SK-N-SH (cell line): ENCODE measurements around the gene ACTG2. TPM values are rescaled to one million over a fixed set of nuclear protein-coding genes. Genes with fewer than 3 reads are reported as not detected.
"Not testable (repeated sequence)": the region's sequence is repeated elsewhere in the genome, so short reads cannot be mapped to it uniquely, and the experiment has no call there.

Experiments used
- CTCF ChIA-PET: fragments of 300-600, 350-600 bp; formaldehyde crosslinking; extraction: SDS; loops from one replicate; lab custom pipeline; 2021; lab: Yijun Ruan, JAX
- POLR2A ChIA-PET: fragments of 350-600 bp; sonication (Branson Sonifier 250); formaldehyde crosslinking; extraction: SDS; loops from one replicate; lab custom pipeline; 2020; ENCODE audit warnings: antibody characterized with exemption, inconsistent platforms; lab: Yijun Ruan, JAX
- DNase-seq: peaks from one replicate; pipeline ENCODE4 v3.0.0; 2012
- H2AFZ ChIP-seq: fragments of 200-600 bp; sonication (generic); 2 replicates; pipeline ENCODE4 v1.8.1; 2016; ENCODE audit warnings: antibody characterized with exemption, mild to moderate bottlenecking, low read depth
- H3F3A ChIP-seq: fragments of 200-600 bp; sonication (generic); replicated peaks from 2 replicates; pipeline ENCODE3; 2016; ENCODE audit warnings: antibody characterized with exemption, mild to moderate bottlenecking; ENCODE audit not compliant: insufficient read depth
- H3K27ac ChIP-seq, 2 experiments: fragments of 200-500 bp in 1 of 2; fragments of 200-600 bp in 1 of 2; sonication (Bioruptor generic) in 1 of 2; sonication (generic), shearing (Covaris generic) in 1 of 2; 2 replicates each; pipeline versions ENCODE4 v1.5.1 to v1.6.1; 2014 to 2016; ENCODE audit warnings: low read depth in 2 of 2, inconsistent platforms in 1 of 2, low read length in 1 of 2, mild to moderate bottlenecking in 1 of 2, mixed read lengths in 1 of 2
- H3K27me3 ChIP-seq: fragments of 200-600 bp; sonication (generic), shearing (Covaris generic); 2 replicates; pipeline ENCODE4 v1.6.1; 2016; ENCODE audit warnings: mixed run types; ENCODE audit not compliant: insufficient read depth
- H3K36me3 ChIP-seq, 2 experiments: fragments of 200-500 bp in 1 of 2; fragments of 200-600 bp in 1 of 2; sonication (Bioruptor generic) in 1 of 2; sonication (generic) in 1 of 2; replicated peaks in 1 of 2; 2 replicates each; pipeline versions ENCODE3 to v1.5.1; 2014 to 2016; ENCODE audit warnings: low read length in 1 of 2, mild to moderate bottlenecking in 1 of 2; ENCODE audit not compliant: insufficient read depth in 2 of 2, control insufficient read depth in 1 of 2
- H3K4me1 ChIP-seq, 2 experiments: fragments of 200-500 bp in 1 of 2; fragments of 200-600 bp in 1 of 2; sonication (Bioruptor generic) in 1 of 2; sonication (generic), shearing (Covaris generic) in 1 of 2; 2 replicates each; pipeline versions ENCODE4 v1.5.1 to v1.6.1; 2014 to 2016; ENCODE audit warnings: low read depth in 1 of 2, low read length in 1 of 2, mixed run types in 1 of 2; ENCODE audit not compliant: insufficient read depth in 2 of 2, control insufficient read depth in 1 of 2
- H3K4me2 ChIP-seq: fragments of 200-600 bp; sonication (generic), shearing (Covaris generic); 2 replicates; pipeline ENCODE4 v1.6.1; 2017; ENCODE audit warnings: mixed run types
- H3K4me3 ChIP-seq, 2 experiments: fragments of 200-500 bp in 1 of 2; fragments of 200-600 bp in 1 of 2; sonication (Bioruptor generic) in 1 of 2; sonication (generic), shearing (Covaris generic) in 1 of 2; 2 replicates each; pipeline versions ENCODE4 v1.5.1 to v1.8.1; 2014 to 2016; ENCODE audit warnings: low read depth in 2 of 2, inconsistent platforms in 1 of 2, low read length in 1 of 2, mild to moderate bottlenecking in 1 of 2, mixed read lengths in 1 of 2, moderate library complexity in 1 of 2
- H3K79me2 ChIP-seq: fragments of 200-600 bp; sonication (generic); 2 replicates; pipeline ENCODE4 v1.8.1; 2017; ENCODE audit warnings: mild to moderate bottlenecking; ENCODE audit not compliant: insufficient read depth
- H3K9ac ChIP-seq: fragments of 200-600 bp; sonication (generic); 2 replicates; pipeline ENCODE4 v1.6.1; 2017; ENCODE audit warnings: mixed run types
- H3K9me2 ChIP-seq: fragments of 200-600 bp; sonication (generic); 2 replicates; pipeline ENCODE4 v1.6.1; 2017; ENCODE audit warnings: mixed run types
- H3K9me3 ChIP-seq: fragments of 200-600 bp; sonication (generic); 2 replicates; pipeline ENCODE4 v1.6.1; 2017; ENCODE audit warnings: mixed run types, mild to moderate bottlenecking, moderate library complexity
- H4K20me1 ChIP-seq: fragments of 200-600 bp; sonication (generic); 2 replicates; pipeline ENCODE4 v1.6.1; 2017; ENCODE audit warnings: mild to moderate bottlenecking, mixed run types; ENCODE audit not compliant: insufficient read depth
- CHD2 ChIP-seq: fragments of 150-350 bp; IDR thresholded peaks from 2 replicates; pipeline ENCODE4 v1.6.1; 2018; ENCODE audit warnings: low read length; ENCODE audit not compliant: partially characterized antibody
- FOSL2 ChIP-seq: IDR thresholded peaks from 2 replicates; pipeline ENCODE4 v1.4.0; 2012; ENCODE audit warnings: low read depth, mild to moderate bottlenecking, moderate library complexity, borderline replicate concordance
- FOXJ3 ChIP-seq: sonication (generic); formaldehyde crosslinking; IDR thresholded peaks from 2 replicates; pipeline ENCODE4 v1.5.1; 2020; ENCODE audit warnings: mild to moderate bottlenecking, missing genetic modification reagents
- GABPA ChIP-seq: IDR thresholded peaks from 2 replicates; pipeline ENCODE4 v1.4.0; 2012; ENCODE audit warnings: low read depth, mild to moderate bottlenecking
- GATA2 ChIP-seq: sonication (generic); formaldehyde crosslinking; IDR thresholded peaks from 2 replicates; pipeline ENCODE4 v1.5.0; 2020; ENCODE audit warnings: mild to moderate bottlenecking, missing genetic modification reagents
- MEF2A ChIP-seq: IDR thresholded peaks from 2 replicates; pipeline ENCODE4 v1.4.0; 2012; ENCODE audit warnings: low read depth, borderline replicate concordance
- PBX3 ChIP-seq: IDR thresholded peaks from 2 replicates; pipeline ENCODE4; 2012
- POLR2AphosphoS5 ChIP-seq: IDR thresholded peaks from 2 replicates; pipeline ENCODE4 v1.6.1; 2012; ENCODE audit warnings: low read depth, low read length
- RAD21 ChIP-seq: IDR thresholded peaks from 2 replicates; pipeline ENCODE4 v1.6.1; 2012; ENCODE audit warnings: mild to moderate bottlenecking, low read length
- RFX5 ChIP-seq: IDR thresholded peaks from 2 replicates; pipeline ENCODE4 v1.6.1; 2012; ENCODE audit warnings: mild to moderate bottlenecking, improper control_type of control experiment, low read length
- TAF1 ChIP-seq: IDR thresholded peaks from 2 replicates; pipeline ENCODE4 v1.6.1; 2012; ENCODE audit warnings: low read depth, mild to moderate bottlenecking, low read length, moderate library complexity, borderline replicate concordance
- WGBS: methylation state at CpG from one replicate; pipeline ENCODE4 v1.1.6; 2017; ENCODE audit warnings: low lambda C conversion rate; 5-methylcytosine and 5-hydroxymethylcytosine counted together
- polyA plus RNA-seq, 3 experiments: library from polyadenylated mRNA; depleted of rRNA; stranded (reverse); fragments of >200 nt; gene quantifications; 2 replicates each; pipeline ENCODE4 v1.2.3, GENCODE V29; 2012

Gene ACTG2
- polyA plus RNA-seq, 1 of the 3 experiments (the other 2 are of a cell fraction), result 0.25 TPM

GRCh38 chr2:73940066-73940465 lies 47.3 kb downstream of the ACTG2 start:
- peaks cover 47% of the 10 kb centered on the region for H3F3A ChIP-seq
- H3K4me2 ChIP-seq, H3K27me3 ChIP-seq, H3K9me2 ChIP-seq, POLR2A ChIA-PET, H3K27ac ChIP-seq, H2AFZ ChIP-seq, H3K9me3 ChIP-seq, DNase-seq, CTCF ChIA-PET, H3K4me3 ChIP-seq, H3K9ac ChIP-seq: not testable (repeated sequence)
- peaks cover 87% of the 10 kb centered on the region for H3K79me2 ChIP-seq
- H3K36me3 ChIP-seq, result peaks cover 43 to 49% of the 10 kb centered on the region in 2 experiments
- peaks cover 25 to 34% of the 10 kb centered on the region in 2 experiments for H3K4me1 ChIP-seq
- H4K20me1 ChIP-seq, result peaks cover 100% of the 10 kb centered on the region
- WGBS, result no CpG with 5 or more reads among the region's 1 CpG

- H3K9me3 ChIP-seq, result no peaks in the 10 kb centered on the region
- H3K36me3 ChIP-seq, result peaks cover 42 to 72% of the 10 kb centered on the region in 2 experiments
- H3K4me3 ChIP-seq, result no peak overlapping the region
- H3K9ac ChIP-seq, result no peak overlapping the region
- no peak overlapping the region for H3K4me2 ChIP-seq
- H3K9me2 ChIP-seq, result no peaks in the 10 kb centered on the region
- ChIA-PET CTCF (no interaction called here), POLR2A (no interaction called here)
- 93% methylated on average over 2 of the region's 2 CpGs for WGBS
- peaks cover 18 to 25% of the 10 kb centered on the region in 2 experiments for H3K4me1 ChIP-seq
- H3K27me3 ChIP-seq, result no peaks in the 10 kb centered on the region
- no peak overlapping the region for H3K27ac ChIP-seq
- DNase-seq, result no peak
- peaks cover 100% of the 10 kb centered on the region for H4K20me1 ChIP-seq
- TF ChIP-seq FOXJ3 (CRISPR knock-in tag) (no peak), PBX3 (no peak)
- TF ChIP-seq, all 33 proteins: peak for 0
- peaks cover 34% of the 10 kb centered on the region for H3F3A ChIP-seq
- no peak overlapping the region for H2AFZ ChIP-seq
- H3K79me2 ChIP-seq, result peaks cover 79% of the 10 kb centered on the region
These were observed 49.9 kb downstream of the ACTG2 start for GRCh38 chr2:73942664-73943063.

- no peak overlapping the region for H3K4me2 ChIP-seq
- TF ChIP-seq POLR2AphosphoS5 (no peak), TAF1 (no peak), FOSL2 (no peak), RFX5 (no peak), CHD2 (no peak), GABPA (no peak), GATA2 (CRISPR knock-in tag) (no peak), RAD21 (no peak), MEF2A (no peak)
- TF ChIP-seq, all 33 proteins: peak for 0
- ChIA-PET CTCF (no interaction called here), POLR2A (interaction anchor here (0.6 kb wide), 1 partner anchor 282 kb away, joined by 4 read pairs; no protein-coding TSS in a partner anchor)
- WGBS, result 92% methylated on average over 4 of the region's 4 CpGs
- Histone ChIP-seq H3K4me3 (no peak overlapping the region), H3K9ac (no peak overlapping the region), H2AFZ (no peak overlapping the region), H3K9me2 (no peaks in the 10 kb centered on the region), H4K20me1 (peaks cover 80% of the 10 kb centered on the region), H3K36me3 (peaks cover 59 to 87% of the 10 kb centered on the region in 2 experiments), H3K79me2 (peaks cover 78% of the 10 kb centered on the region), H3K27me3 (no peaks in the 10 kb centered on the region), H3K9me3 (no peaks in the 10 kb centered on the region), H3K4me1 (peaks cover 2 to 8% of the 10 kb centered on the region in 2 experiments; a peak in 2 of 4 replicates), H3F3A (peaks cover 16% of the 10 kb centered on the region), H3K27ac (no peak overlapping the region)
- no peak for DNase-seq
These were observed 51.9 kb downstream of the ACTG2 start for GRCh38 chr2:73944714-73945113.
